NCI-H345 treated with DMSO at 0.1 percent for 48 hours (cell line): ENCODE measurements around the gene POLR2I.

Source experiments
- DNase-seq: peaks from one replicate; lab custom pipeline; 2025; ENCODE audit not compliant: unreplicated experiment; lab: John Stamatoyannopoulos, UW

The POLR2I gene

DNA sequence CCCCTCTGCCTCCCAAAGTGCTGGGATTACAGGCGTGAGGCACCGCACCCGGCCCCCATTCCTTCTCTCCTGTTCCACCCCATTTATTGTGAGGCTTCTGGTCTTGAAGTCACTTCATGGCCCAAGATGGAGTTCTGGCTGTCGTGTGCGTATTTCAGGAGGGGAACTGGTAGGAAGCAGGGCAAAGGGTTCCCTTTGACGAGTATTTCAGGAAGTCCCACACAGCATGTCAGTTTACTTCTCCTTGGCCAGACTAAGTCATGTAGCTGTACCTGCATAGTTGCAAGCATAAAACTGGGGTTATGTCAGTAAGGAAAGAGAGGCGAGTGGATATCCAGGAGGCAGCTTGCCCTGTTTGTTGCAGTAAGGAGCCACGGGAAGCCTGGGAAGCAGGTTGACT lies 49.8 kb downstream of the POLR2I start:
- no peak for DNase-seq
